Activated CD4-positive, CD25-positive, alpha-beta regulatory T cell treated with anti-CD3 and anti-CD28 coated beads, Interleukin-2, amount 50 U/mL, for 24 hours (primary cell): ENCODE results near the gene ALDH5A1.
A peak's percentile ranks its signal among the peaks of the same experiment; 100 is the strongest.
"Not testable (repeated sequence)": the region's sequence is repeated elsewhere in the genome, so short reads cannot be mapped to it uniquely, and the experiment has no call there.

Experiments used
- ATAC-seq, 2 donors: fragments of 150-1000 bp; cut with Tn5 transposase; one replicate each; pipeline ENCODE4 v1.10.0; 2021; ENCODE audit warnings: mild to moderate bottlenecking in 1 of 2, moderate library complexity in 1 of 2

Gene ALDH5A1

GRCh38 chr6:24489470-24489869, 5.3 kb upstream of the ALDH5A1 start, which contains the start of gene GPLD1:
TSS of gene GPLD1 (minus strand) at chr6:24489578. CDS start at chr6:24489511, 67 bp downstream.
- no peak for ATAC-seq

GRCh38 chr6:24489881-24490280, 4.9 kb upstream of the ALDH5A1 start:
- ATAC-seq, result no peak

GRCh38 chr6:24490948-24491347, 3.8 kb upstream of the ALDH5A1 start:
- no peak for ATAC-seq

GRCh38 chr6:24492475-24492874, 2.3 kb upstream of the ALDH5A1 start:
- no peak for ATAC-seq

GRCh38 chr6:24493945-24494820, 586 bp upstream of the ALDH5A1 start:
- no peak for ATAC-seq

GRCh38 chr6:24497254-24497970, 2.6 kb downstream of the ALDH5A1 start:
- ATAC-seq, result no peak

- no peak for ATAC-seq
These were observed 5.9 kb downstream of the ALDH5A1 start for GRCh38 chr6:24500683-24501082.

GRCh38 chr6:24501374-24501773, 6.6 kb downstream of the ALDH5A1 start:
- no peak for ATAC-seq

- no peak for ATAC-seq
These were observed 7.1 kb downstream of the ALDH5A1 start for GRCh38 chr6:24501914-24502313.

GRCh38 chr6:24504287-24504648, 9.5 kb downstream of the ALDH5A1 start:
- no peak for ATAC-seq

GRCh38 chr6:24504649-24505586, 10.1 kb downstream of the ALDH5A1 start:
- ATAC-seq, result no peak

- no peak for ATAC-seq
These were observed 12.2 kb downstream of the ALDH5A1 start for GRCh38 chr6:24506814-24507520.

- ATAC-seq, result not testable (repeated sequence)
These were observed 17.2 kb downstream of the ALDH5A1 start for GRCh38 chr6:24511976-24512375.

- ATAC-seq, result no peak
These were observed 18.8 kb downstream of the ALDH5A1 start for GRCh38 chr6:24513602-24514001.

- ATAC-seq, result peak in 1 of 2 donors; percentile 49
These were observed 23.1 kb downstream of the ALDH5A1 start for GRCh38 chr6:24517659-24518543.

- peak; percentile 60 to 61 for ATAC-seq
These were observed 26.3 kb downstream of the ALDH5A1 start for GRCh38 chr6:24520929-24521546.

GRCh38 chr6:24522228-24523176, 27.7 kb downstream of the ALDH5A1 start:
- no peak for ATAC-seq

GRCh38 chr6:24524329-24524728, 29.6 kb downstream of the ALDH5A1 start:
- ATAC-seq, result no peak

GRCh38 chr6:24524805-24525204, 30.0 kb downstream of the ALDH5A1 start:
- ATAC-seq, result no peak
